Cardiac muscle cell (in vitro differentiated cells and primary cell): ENCODE results near the gene TTC39A. TPM values are rescaled to one million over a fixed set of nuclear protein-coding genes. Genes with fewer than 3 reads are reported as not detected.
A peak's percentile ranks its signal among the peaks of the same experiment; 100 is the strongest.

Source experiments
- DNase-seq, 2 donors: peaks; one replicate each; pipeline versions ENCODE4 v3.0.0 to v3.0.0-alpha.2; 2010 to 2017; ENCODE audit warnings: low read depth in 1 of 2, low spot score in 1 of 2
- H3K27ac ChIP-seq: fragments of 200-600 bp; sonication (generic); 2 replicates; pipeline ENCODE4 v1.5.1; 2016
- H3K27me3 ChIP-seq: fragments of 200-600 bp; sonication (generic); 2 replicates; pipeline ENCODE4 v1.6.0; 2016; ENCODE audit warnings: control low read depth
- H3K36me3 ChIP-seq: fragments of 200-600 bp; sonication (generic); 2 replicates; pipeline ENCODE4 v1.5.1; 2016; ENCODE audit warnings: control low read depth
- H3K4me1 ChIP-seq: fragments of 200-600 bp; sonication (generic); 2 replicates; pipeline ENCODE4 v1.8.1; 2017; ENCODE audit warnings: low read depth, mild to moderate bottlenecking, mixed run types
- H3K4me3 ChIP-seq: fragments of 200-600 bp; sonication (generic); 2 replicates; pipeline ENCODE4 v1.5.1; 2016; ENCODE audit warnings: mild to moderate bottlenecking
- H3K9me3 ChIP-seq: fragments of 200-600 bp; sonication (generic); 2 replicates; pipeline ENCODE4 v1.5.1; 2017; ENCODE audit warnings: low read depth, mild to moderate bottlenecking, control low read depth
- polyA plus RNA-seq: library from polyadenylated mRNA; unstranded; fragments of >200 nt; fragmentation: Nextera tagmentation; extraction: Ambion mirVana; gene quantifications from 2 replicates; pipeline ENCODE4 v1.2.1, GENCODE V29; 2016
- total RNA-seq: library from RNA; depleted of rRNA; stranded (reverse); fragments of >200 nt; gene quantifications from 2 replicates; pipeline ENCODE4 v1.2.3, GENCODE V29; 2016
- TF ChIP-seq, protein P1 (sequence below): IDR thresholded peaks from 2 replicates; pipeline ENCODE4 v1.5.1; 2012; ENCODE audit warnings: low read depth, mild to moderate bottlenecking, low read length

Gene TTC39A
- total and polyA plus RNA-seq, 2 experiments from 2014 or later = 8.1 to 15.6 TPM

DNA sequence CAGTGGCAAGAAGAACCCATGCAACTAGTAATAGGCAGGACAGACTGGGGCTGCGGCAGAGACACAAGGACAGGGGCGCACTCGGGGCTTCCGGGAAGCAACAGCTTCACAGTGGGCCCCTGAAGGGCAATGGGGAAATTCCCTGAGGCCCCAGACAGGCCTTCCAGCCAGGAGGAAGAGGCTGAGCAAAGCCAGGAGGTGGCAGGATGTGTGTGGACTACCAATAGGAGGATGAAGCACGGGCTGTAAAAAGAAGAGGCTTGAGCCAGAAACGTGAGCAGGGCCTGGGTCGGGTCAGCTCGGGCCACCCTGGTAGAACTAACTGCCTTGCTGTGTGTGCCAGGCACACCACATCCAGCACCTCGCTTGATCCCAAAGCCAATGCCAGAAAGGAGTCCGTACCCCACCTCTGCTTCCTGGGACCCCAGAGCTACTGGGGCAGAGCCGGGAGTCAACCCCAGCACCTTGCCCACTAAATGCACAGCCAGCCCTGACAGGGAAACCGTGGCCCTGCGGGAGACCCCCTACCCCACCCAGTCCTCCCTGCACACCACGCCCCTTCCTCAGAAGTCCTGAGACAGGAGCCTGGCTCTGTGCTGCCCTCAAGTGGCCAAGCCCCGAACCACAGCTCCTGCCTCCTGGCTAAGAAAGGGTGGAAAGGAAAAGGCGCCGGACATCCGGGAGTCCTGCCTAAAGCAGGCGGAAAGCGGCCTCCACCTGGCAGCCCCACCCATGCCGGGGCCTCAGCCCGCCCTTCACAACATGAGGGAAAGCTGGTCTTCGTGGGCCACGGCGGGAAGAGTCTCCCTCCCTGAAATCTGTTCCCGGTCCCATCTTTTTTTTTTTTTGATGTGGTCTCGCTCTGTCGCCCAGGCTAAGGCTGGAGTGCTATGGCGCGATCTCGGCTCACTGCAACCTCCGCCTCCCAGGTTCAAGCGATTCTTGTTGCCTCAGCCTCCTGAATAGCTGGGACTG is 33.7 kb downstream of the TTC39A start:
- DNase-seq = peak; percentile 82 to 85
- H3K27ac ChIP-seq = no peak overlapping the region
- H3K4me3 ChIP-seq = no peak overlapping the region
- no peaks in the 10 kb centered on the region for H3K36me3 ChIP-seq
- TF ChIP-seq, protein P1, sequence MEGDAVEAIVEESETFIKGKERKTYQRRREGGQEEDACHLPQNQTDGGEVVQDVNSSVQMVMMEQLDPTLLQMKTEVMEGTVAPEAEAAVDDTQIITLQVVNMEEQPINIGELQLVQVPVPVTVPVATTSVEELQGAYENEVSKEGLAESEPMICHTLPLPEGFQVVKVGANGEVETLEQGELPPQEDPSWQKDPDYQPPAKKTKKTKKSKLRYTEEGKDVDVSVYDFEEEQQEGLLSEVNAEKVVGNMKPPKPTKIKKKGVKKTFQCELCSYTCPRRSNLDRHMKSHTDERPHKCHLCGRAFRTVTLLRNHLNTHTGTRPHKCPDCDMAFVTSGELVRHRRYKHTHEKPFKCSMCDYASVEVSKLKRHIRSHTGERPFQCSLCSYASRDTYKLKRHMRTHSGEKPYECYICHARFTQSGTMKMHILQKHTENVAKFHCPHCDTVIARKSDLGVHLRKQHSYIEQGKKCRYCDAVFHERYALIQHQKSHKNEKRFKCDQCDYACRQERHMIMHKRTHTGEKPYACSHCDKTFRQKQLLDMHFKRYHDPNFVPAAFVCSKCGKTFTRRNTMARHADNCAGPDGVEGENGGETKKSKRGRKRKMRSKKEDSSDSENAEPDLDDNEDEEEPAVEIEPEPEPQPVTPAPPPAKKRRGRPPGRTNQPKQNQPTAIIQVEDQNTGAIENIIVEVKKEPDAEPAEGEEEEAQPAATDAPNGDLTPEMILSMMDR = peak; percentile 97
- no peaks in the 10 kb centered on the region for H3K27me3 ChIP-seq
- no peaks in the 10 kb centered on the region for H3K4me1 ChIP-seq
- H3K9me3 ChIP-seq = no peaks in the 10 kb centered on the region

DNA sequence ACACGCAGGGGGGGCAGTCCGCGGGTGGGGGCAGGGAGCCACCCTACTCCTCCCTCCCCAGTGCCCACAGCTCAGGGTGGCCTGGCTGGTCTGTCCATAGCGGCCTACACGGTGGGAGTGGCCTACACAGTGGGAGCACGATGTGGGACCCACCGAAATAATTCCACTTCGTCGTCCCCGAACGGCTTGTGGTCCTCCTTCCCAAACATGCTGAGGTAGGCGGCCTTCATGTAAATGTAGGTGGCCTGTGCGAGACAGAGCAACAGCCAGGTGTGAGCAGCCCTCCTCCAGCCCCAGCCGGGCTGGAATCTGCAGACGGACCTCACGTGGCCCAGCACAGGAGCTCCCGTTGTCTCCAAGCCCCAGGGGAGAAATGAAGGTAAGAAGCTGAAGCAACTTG is 34.4 kb downstream of the TTC39A start:
- no peaks in the 10 kb centered on the region for H3K9me3 ChIP-seq
- no peaks in the 10 kb centered on the region for H3K27me3 ChIP-seq
- no peak overlapping the region for H3K27ac ChIP-seq
- no peaks in the 10 kb centered on the region for H3K36me3 ChIP-seq
- no peaks in the 10 kb centered on the region for H3K4me1 ChIP-seq
- TF ChIP-seq, protein P1 = no peak
- no peak overlapping the region for H3K4me3 ChIP-seq
- no peak for DNase-seq

DNA sequence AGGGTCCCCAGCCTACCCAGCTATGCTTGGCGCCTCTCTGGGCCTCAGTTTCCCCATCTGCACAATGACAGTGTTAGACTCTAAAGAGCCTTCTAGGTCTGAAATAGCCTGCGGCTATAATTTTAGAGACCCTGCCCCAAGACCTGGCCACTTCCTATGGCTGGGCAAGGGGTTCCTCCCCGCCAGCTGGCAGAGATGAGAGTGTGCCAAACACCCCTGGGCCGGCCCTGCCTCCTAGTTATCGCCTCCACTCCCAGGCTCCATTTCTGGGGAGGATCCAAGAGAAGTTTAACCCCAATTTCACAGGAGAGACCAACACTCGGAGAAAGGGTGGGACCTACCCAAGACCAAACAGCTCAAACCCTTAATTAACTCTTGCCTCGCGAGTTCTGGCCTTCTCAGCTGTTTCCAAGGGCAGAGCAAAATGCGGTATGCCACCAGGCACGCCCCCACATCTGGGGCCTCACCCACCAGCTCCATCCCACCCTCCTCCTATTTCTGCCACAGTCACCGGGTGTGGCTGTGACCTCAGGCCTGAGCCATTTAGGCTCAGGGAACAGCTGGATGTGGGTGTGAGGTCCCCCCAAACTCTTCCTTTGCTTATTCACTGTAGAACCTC is 35.7 kb downstream of the TTC39A start:
- Histone ChIP-seq H3K36me3 (no peaks in the 10 kb centered on the region), H3K4me1 (no peaks in the 10 kb centered on the region), H3K27ac (no peak overlapping the region), H3K4me3 (no peak overlapping the region), H3K27me3 (no peaks in the 10 kb centered on the region), H3K9me3 (no peaks in the 10 kb centered on the region)
- TF ChIP-seq, protein P1 = no peak
- DNase-seq = no peak

DNA sequence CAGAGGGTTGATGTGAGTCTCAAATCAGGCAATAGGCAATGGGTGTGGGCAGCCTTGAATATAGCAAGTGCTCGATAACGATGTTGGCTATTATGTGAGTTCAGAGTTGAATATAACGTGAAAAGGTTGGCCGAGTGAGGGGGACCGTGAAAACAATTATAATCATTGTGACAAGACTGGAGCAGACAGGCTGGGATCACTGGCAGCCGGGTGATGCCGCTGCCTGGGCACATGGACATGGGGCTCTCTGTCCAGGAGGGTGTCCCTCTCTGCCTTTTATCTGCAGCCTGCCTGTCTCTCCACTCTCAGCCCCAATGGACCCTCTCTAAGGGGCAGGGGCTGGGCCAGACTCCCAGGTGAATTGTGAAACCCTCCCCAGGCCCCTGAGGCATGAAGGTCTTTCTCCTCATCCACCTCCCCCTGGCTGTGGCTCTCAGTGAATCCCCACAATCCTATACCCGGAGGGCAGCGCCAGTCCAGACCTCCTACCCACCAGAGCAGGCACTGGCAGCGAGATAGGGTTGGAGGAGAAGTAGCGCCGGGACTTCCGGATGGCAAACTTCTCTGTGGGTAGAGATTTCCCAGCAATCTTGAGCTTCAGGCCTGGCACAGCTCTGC is 36.4 kb downstream of the TTC39A start:
- no peak for DNase-seq
- no peak overlapping the region for H3K27ac ChIP-seq
- H3K36me3 ChIP-seq = no peaks in the 10 kb centered on the region
- TF ChIP-seq, protein P1 = no peak
- no peaks in the 10 kb centered on the region for H3K27me3 ChIP-seq
- no peaks in the 10 kb centered on the region for H3K9me3 ChIP-seq
- H3K4me3 ChIP-seq = no peak overlapping the region
- no peaks in the 10 kb centered on the region for H3K4me1 ChIP-seq

DNA sequence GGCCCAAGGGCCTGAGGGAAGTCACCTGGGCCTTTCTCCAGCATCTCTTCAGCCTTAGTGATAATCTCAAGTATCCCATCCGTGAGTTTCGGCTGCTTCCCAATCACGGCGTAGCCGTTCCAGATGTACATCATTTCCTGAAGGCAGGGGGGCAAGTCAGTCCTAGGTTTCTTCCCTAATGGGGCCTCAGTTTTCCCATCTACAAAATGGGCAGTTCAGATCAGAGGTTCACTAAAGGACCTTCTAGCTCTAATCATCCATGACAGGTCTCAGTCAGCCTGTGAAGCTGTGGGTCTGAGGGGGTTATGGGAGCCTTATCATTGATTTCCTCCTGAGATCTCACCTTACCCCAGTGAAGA is 39.9 kb downstream of the TTC39A start:
- DNase-seq = no peak
- H3K27me3 ChIP-seq = no peaks in the 10 kb centered on the region
- no peaks in the 10 kb centered on the region for H3K36me3 ChIP-seq
- H3K27ac ChIP-seq = no peak overlapping the region
- H3K9me3 ChIP-seq = no peaks in the 10 kb centered on the region
- TF ChIP-seq, protein P1 = no peak
- H3K4me1 ChIP-seq = no peaks in the 10 kb centered on the region
- no peak overlapping the region for H3K4me3 ChIP-seq
